8988T (cell line): ENCODE data around the gene PTRH1.

Experiments
- DNase-seq: peaks from one replicate; pipeline ENCODE4 v3.0.0; 2011

Gene PTRH1

DNA sequence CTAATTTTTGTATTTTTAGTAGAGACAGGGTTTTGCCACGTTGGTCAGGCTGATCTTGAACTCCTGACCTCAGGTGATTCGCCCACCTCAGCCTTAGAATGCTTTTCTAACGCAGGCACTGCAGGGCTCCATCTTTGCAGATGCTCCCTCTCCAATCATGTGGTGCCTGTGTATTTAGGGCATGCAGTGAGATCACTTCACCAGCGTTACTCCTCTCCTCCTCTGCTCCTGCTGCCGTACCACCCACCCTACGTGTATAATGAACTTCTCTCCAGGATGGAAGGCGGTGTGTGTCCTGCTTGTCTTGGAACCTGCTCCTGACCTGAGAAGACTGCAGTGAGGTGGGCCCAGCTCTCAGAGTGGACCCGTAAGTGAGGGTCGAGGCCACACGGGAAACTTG, 22.3 kb downstream of the PTRH1 start:
- DNase-seq, result no peak

DNA sequence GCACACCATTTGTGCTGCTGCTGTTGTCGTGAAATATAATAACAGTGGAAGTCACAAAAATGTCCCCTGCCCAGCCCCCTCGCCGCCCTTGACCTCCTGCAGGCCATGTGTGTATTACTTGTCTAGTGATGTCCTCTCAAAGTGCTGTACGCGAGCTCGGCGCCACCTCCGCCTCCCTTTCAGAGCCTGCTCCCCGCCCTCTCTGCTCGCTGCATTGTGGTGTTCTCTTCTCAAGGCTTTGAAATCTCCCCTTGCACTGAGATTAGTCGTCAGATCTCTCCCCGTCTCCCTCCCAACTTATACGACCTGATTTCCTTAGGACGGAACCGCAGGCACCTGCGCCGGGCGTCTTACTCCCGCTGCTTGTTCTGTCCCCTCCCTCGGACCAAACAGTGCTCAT, 23.4 kb downstream of the PTRH1 start:
- DNase-seq, result no peak

DNA sequence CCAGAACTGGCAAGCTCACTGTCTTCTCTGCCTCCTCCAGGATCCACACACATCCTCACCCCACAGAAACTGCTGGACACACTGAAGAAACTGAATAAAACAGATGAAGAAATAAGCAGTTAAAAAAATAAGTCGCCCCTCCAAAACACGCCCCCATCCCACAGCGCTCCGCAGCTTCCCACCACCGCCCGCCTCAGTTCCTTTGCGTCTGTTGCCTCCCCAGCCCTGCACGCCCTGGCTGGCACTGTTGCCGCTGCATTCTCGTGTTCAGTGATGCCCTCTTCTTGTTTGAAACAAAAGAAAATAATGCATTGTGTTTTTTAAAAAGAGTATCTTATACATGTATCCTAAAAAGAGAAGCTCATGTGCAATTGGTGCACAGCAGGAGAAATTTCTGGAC, 24.7 kb downstream of the PTRH1 start:
- no peak for DNase-seq

DNA sequence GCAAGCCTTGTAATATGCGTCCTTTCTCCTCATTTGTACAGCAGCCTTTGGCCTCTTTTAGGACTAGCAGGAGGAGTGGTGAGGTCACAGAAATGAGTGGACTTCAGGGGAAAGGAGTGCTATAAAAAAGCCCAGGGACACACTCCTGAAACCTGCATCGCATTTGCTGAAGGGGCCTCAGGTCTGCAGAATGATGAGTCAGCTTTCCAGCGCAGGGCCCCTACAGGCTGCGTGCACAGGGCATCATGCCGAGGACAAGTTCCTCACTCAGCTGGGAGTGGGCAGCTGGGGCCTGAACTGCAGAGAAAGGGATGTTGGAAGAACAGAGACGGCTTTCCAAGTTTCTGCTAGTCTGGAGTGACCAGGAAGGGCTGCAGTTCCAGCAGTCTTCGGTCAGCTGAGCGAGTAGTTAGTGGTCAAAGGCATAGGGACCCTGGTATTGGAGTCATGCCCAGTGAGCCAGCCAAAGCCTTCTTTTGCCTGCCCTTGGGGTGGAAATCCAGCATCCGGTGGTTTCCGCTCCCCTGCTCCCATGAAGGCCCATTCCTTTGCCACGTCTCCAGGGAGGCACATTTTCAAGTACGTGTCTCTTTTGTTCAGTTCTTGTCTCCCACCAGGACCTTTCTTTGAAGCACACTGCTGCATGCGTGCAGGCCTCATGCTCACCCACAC, 26.0 kb downstream of the PTRH1 start:
- no peak for DNase-seq

DNA sequence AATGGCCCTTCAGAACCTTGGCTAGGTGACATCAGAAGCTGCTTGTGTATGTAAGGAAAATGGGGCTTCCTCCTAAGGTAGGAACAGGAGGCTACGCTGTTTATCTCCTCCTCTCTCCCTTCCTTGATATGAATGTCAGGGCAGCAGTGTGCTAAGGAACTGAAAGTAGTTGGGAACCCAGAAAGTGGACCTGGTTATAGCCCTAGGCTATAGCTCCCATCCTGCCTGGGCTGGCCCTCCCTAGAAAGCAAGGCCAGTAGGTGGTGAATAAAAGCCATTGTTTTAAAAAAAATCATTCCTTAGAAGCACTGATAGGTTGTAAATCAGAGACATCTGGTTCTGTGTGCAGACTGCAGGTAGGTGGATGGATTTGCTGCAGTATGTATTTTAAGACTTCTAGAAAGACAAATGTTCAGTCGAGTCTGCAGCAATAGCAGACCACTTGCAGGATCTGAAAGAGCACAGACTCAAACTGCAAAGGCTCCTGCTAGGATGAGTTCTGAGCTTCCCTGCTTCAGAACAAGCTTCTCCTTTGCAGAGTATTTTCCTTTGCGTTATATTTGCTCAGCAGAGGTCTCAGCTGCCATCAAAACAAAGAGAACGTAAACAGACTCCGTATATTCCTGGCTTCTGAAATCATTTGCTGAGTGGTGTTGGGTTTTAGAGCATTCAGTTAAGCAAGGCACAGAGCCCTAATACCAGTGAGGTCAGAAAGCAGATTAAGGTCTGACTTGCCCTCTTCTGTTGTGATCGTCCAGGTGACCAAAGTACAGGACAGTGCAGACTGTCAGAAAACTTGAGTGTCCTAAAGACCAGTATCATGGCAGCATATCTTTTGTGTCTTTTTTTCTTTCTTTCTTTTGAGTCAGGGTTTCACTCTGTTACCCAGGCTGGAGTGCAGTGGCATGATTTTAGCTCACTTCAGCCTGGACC, 28.7 kb downstream of the PTRH1 start:
- DNase-seq, result no peak

DNA sequence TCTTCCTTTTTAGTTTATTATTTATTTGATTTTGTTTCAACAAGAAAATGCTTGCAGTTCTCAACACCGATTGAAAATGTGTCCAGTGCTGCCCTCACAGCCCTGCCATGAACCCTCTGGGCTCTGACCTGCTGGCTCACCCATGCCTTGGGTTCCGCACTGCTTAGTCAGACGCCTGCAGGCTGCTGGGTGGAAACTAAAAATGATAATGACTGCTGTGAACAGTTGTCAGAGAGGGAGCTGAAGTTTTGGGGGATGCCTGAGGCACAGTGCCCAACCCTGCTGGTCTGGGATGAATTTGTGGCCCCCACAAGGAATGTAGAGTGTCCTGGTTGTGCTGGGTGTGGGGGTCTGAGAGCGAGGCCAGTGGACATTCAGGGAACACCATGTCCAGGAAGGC, 30.9 kb downstream of the PTRH1 start:
- peak; percentile 59 for DNase-seq

DNA sequence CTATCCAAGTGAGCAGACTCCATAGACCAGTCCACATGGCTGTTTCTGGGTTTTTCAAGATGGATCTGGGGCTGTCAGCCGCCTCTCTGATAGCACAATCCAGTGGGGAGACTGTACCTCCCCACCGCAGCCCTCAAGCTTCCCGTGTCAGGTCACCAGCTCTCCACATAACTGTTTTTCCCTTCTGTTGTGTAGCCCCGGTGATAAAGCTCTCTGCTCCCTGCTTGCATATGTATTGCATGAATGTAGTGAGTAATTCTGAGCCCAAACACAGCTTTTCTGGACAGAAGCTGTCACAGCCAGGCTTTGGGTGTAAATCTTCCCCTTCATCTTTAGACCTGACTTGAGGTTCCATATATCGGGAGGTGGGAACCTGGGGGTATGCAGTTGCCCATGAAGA, 31.7 kb downstream of the PTRH1 start:
- no peak for DNase-seq

DNA sequence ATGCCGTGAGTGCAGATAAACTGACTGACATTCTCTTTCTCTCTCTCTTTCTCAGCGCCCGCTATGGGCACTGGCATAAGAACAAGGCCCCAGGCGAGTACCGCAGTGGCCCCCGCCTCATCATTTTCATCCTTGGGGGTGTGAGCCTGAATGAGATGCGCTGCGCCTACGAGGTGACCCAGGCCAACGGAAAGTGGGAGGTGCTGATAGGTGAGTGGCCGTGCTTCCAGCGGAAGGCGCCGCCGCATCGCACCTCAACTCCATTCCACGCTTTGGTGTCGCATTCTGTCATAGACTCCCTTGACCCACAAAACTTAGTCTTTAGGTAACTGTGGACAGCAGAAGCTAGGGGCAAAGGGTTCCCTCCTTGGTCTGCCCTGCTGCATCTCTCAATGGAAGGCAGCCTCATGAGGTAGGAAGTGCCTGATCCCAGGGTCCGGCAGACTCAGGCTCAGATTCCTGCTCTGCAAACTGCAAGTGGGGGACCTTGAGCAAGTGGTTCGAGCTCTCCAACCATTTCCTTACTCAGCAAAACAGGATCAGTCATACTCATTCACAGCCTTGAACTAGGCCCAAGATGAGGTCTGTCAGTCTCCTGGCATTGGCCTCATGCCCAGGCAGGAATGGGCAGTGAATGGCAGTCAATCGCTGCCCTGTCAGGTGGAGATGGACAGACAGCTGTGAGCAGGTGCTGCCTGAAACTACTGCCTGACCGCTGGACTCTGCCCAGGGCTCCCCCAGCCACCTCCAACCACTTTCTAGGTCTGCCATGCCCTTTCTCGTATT, 32.9 kb downstream of the PTRH1 start:
- no peak for DNase-seq

DNA sequence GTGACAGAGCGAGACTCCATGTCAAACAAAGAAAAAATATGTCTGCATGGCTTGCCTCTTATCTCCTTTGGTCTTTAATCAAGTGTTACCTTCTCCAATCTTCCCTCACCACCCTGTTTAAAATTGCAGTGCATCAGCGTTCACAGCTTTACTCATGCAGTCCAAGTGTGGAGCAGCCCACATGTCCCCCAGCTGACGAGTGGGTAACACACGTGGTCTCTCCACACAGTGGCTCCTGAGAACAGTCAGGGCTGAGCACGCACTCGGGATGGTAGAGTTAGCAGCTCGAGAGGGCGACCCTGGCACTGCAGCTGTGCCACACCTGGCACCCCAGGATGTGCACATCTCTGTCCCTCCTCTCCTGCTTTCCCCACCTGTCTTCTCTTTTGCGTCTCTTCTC, 34.6 kb downstream of the PTRH1 start:
- no peak for DNase-seq

DNA sequence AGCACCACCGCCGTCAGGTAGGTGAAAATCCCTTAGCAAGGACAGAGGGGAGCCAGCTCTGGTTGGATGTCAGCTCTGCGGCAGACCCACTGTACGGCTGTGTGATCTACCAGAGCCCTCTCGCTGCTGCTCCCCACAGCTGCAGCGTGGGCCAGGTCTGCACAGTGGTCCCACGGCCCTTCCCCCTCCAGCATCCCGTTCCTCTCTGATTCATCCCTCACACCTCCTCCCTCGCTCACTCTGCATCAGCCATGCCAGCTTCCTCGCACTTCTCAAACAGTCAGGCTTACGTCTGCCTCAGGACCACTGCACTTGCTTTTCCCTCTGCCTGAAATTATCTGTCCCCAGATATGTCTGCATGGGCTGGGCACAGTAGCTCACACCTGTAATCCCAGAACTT, 35.2 kb downstream of the PTRH1 start:
- no peak for DNase-seq

DNA sequence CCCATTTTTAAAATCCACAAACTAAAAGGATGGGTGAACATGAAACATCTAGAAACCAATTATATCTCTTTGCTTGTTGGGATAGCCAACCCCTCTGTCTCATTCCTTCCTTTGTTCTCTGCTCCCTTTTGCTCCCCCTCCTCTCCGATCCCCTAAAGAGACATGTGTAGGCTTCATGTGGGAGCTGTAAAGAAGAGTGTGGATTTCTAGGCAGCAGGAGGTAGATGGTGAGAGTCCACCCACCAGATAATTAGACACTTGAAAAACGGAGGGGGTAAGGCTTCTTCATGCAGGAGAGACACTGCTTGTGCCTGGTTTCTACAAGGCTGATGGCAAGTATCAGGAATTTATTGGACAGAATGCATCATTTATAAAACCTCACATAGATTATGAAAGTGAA, 36.0 kb downstream of the PTRH1 start:
- no peak for DNase-seq

DNA sequence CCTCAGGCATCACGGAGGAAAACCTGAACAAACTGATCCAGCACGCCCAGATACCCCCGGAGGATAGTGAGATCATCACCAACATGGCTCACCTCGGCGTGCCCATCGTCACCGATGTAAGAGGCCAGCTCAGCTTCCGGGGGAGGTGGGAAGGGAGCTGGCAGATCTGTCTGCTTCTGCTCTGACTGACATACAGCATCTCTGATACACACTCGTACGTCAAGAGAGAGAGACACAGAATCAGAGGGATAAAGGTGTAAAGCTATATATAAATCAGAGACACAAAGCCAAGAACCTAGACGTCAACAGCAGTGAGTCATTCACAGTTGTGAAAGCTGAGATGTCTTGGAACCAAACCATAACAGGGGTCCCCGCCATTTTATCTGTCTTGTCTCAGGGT, 38.8 kb downstream of the PTRH1 start:
- DNase-seq, result no peak

DNA sequence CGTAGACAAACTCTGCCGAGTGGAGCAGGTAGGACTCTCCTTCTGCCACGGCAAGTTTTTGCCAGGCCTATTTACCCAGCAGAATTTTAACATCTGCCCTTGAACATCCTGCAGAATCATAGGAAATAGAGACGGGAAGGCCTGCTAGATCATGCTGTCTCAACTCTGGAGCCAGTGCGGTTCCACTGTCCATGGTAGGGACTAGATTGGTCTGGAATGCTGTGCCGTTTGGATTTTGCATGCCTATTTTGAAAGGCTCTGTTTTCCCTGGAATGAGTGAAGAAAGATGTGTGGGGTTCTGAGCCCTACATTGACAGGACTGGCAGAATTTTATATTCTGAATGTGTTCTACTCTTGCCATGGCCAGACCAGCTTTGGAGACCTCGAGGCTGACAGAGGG, 42.2 kb downstream of the PTRH1 start:
- no peak for DNase-seq

DNA sequence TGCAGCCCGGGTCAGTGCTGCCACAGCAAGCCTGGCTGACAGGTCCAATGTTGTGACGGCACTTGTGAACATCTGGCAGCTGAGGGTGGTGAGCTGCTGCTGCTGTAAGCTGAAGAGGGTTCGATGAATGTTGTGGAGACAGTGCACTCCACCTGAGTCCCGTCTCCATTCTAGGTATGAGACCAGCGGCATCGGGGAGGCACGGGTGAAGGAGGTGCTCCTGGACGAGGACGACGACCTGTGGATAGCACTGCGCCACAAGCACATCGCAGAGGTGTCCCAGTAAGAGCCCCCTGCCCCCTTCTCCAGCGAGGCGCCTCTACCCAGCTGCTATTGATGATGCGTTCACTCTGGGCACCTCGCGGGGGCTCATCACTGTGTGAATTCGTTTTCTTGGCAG, 47.6 kb downstream of the PTRH1 start:
- no peak for DNase-seq

DNA sequence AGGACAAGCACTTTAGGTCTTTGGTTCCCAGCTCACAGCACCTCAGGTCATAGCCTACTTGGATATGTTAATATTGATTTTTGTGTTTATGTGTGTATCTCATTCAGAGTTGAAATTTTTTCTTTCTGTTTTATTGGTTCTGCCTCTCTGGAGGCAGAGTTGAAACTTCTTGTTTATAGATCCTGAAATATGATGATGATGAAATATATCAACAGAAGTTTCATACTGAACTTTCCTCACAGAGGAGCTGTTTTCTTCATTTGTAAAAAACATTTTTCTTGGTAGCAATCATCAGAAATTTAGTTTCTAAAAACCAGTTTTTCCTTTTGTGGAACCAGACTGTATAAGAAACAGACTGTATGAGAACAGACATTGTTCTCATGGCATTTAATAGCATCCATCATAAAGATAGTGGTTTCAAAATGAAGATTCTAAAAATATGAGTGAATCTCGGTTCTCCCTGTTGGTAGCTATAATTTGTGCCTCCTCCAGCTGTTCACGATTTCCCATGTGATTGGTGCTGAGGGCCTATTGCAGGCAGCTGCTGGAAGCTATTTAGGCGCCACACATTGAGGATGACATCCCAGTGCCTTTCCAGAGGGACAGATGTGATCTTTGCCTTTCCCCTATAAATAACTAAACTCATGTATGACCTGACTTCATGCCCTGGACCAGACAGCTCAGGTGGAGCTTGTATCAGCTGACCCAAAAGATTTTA, 48.2 kb downstream of the PTRH1 start:
- no peak for DNase-seq

DNA sequence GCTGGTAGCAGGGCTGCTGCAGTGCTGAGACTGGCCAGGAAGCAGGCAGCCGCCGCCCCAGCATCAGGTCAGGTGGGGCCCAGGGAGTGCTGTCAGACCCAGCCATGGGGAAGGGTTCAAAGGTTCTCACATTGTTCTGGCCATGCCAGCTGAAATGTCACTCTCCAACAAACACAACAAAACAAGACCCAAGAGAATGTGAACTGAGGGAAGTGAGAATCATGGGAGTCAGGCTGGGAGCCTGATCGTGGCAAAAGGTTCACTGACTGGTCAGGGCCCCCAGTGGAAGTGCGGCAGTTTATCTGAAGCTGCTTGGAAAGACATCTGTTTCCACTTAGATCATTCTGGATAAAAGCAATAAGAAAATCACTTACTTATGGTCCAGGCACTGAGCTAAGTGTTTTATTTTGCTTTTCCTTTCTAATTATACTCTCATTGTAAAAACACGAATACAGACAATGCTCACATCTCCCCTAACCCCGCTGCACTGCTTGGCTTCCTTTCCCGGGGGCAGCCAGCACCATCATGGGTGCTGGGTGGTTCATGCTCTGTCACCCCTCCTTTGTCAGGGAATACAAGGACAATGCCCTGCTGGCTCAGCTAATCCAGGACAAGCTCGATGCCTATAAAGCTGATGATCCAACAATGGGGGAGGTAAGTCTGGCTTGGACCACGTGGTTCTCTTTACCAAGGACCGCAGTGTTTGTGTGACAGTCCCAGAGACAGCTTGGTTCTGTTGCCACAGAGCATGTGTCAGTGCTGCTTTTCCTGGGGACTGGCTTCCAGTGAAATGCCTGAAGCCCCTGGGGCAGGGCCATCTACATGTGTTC, 50.6 kb downstream of the PTRH1 start:
- DNase-seq, result no peak

DNA sequence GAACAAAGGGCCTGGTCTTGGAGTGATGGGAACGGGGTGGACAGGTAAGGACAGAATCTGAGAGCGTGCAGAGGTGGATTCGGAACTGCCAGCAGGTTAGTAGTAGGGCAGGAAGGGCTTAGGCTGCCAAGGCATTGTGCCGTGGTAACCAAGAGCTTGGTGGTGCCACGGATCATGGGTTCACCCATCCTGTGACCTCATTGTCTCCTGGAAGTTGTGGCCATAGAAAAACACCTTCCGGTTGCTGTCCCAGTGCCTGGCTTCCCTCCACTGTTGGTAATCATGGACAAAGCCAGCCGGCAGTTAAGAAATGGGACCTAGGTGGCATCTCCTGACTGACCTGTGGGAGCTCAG, 51.2 kb downstream of the PTRH1 start:
- DNase-seq, result no peak
